HUDEP-2 (cell line): ENCODE measurements around the gene PRKACA.
A peak's percentile ranks its signal among the peaks of the same experiment; 100 is the strongest.

Experiments used
- DNase-seq, 76 experiments: peaks; one replicate each; lab custom pipeline; 2025; ENCODE audit not compliant: unreplicated experiment in 76 of 76; lab: John Stamatoyannopoulos, UW

PRKACA gene

GRCh38 chr19:14118165-14119051, 846 bp upstream of the PRKACA start:
- peak in 10 of 76 experiments; percentile 11 to 59 (median 46) for DNase-seq

GRCh38 chr19:14116918-14117578, 514 bp downstream of the PRKACA start:
- no peak for DNase-seq

- DNase-seq = no peak
Measured at GRCh38 chr19:14116525-14116917, 1.0 kb downstream of the PRKACA start.

GRCh38 chr19:14115756-14116155, 1.8 kb downstream of the PRKACA start:
- DNase-seq = no peak

- peak in 55 of 76 experiments; percentile 19 to 76 (median 48) for DNase-seq
Measured at GRCh38 chr19:14114854-14115253, 2.7 kb downstream of the PRKACA start.

GRCh38 chr19:14114439-14114838, 3.1 kb downstream of the PRKACA start:
- no peak for DNase-seq

GRCh38 chr19:14113762-14114414, 3.7 kb downstream of the PRKACA start:
- peak in 58 of 76 experiments; percentile 23 to 80 (median 56) for DNase-seq

- no peak for DNase-seq
Measured at GRCh38 chr19:14112809-14113385, 4.7 kb downstream of the PRKACA start.

GRCh38 chr19:14112051-14112808, 5.3 kb downstream of the PRKACA start:
- DNase-seq = no peak

GRCh38 chr19:14111486-14111885, 6.1 kb downstream of the PRKACA start:
- DNase-seq = no peak

- DNase-seq = no peak
Measured at GRCh38 chr19:14110650-14111049, 6.9 kb downstream of the PRKACA start.

GRCh38 chr19:14107581-14108461, 9.7 kb downstream of the PRKACA start:
- DNase-seq = no peak

- no peak for DNase-seq
Measured at GRCh38 chr19:14106840-14107239, 10.7 kb downstream of the PRKACA start.

- no peak for DNase-seq
Measured at GRCh38 chr19:14105680-14106079, 11.9 kb downstream of the PRKACA start.

GRCh38 chr19:14103310-14103709, 14.3 kb downstream of the PRKACA start:
- peak in 23 of 76 experiments; percentile 9 to 44 (median 21) for DNase-seq

GRCh38 chr19:14102756-14103155, 14.8 kb downstream of the PRKACA start:
- no peak for DNase-seq

GRCh38 chr19:14102102-14102696, 15.4 kb downstream of the PRKACA start:
- DNase-seq = no peak

- DNase-seq = no peak
Measured at GRCh38 chr19:14101003-14101545, 16.5 kb downstream of the PRKACA start.
